Stromal cell of bone marrow (primary cell): ENCODE data around the gene FGGY.
A peak's percentile ranks its signal among the peaks of the same experiment; 100 is the strongest.
"Not testable (repeated sequence)": the region's sequence is repeated elsewhere in the genome, so short reads cannot be mapped to it uniquely, and the experiment has no call there.

Experiments
- DNase-seq: peaks from one replicate; pipeline ENCODE4 v3.0.0-alpha.2; 2012; ENCODE audit warnings: low read depth

FGGY gene

DNA sequence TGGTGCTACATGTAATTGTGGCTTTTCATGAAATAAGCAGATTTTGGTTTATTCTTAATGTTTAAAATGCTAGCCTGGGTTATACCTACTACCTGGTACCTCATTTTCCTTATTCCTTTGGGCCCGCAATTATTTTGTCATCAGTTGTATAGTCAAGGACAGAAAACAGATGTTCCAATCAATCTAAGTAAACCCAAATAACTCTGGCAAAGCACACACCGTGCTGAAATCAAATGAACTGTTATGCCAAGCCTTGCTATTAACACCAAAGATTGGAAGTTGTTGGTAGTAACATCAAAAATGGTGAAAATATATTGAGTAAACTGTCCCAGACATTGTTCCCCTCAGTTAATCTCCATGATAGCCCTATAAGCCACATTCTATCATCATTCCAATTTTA lies 248.9 kb downstream of the FGGY start:
- DNase-seq, result no peak

GRCh38 chr1:59549066-59549837 lies 252.4 kb downstream of the FGGY start:
- DNase-seq, result no peak

DNA sequence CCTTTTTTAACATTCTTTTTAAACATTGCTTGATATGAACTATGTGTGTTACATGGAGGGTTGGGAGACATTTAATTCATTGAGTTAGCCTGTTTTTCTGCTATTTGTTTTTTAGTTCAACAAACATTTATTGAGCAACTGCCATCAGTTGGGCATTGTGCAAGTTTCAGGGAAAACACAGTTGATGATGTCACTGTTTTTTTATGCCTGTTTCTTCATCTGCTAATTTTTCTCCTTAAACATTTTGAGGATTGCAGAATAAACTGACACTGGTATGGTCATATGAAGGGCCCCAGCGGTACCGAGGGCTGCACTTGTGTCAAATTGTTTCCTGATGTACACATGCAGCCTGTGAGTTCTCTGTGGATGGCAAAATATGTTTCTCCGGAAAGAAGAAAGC lies 253.0 kb downstream of the FGGY start:
- peak; percentile 55 for DNase-seq

GRCh38 chr1:59552007-59552406 lies 255.1 kb downstream of the FGGY start:
- no peak for DNase-seq

DNA sequence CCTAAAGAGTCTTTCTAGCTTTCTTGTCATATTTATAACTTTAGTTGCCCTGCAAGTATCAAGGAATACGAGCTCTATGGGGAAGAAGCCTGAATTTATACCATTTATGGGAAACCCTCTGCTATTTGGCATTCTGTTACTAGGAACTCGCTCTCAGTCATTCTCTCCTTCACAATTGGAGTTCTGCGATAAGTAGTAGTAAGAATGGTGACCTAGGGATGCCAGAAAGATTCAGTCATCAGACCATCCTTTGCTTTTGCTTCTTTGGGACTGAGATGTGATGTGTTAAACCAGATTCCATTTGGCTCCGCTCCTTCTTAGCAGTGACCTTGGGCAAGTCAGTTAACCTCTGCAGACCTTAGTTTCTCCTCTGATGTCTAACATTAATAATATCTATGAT lies 256.5 kb downstream of the FGGY start:
- no peak for DNase-seq

DNA sequence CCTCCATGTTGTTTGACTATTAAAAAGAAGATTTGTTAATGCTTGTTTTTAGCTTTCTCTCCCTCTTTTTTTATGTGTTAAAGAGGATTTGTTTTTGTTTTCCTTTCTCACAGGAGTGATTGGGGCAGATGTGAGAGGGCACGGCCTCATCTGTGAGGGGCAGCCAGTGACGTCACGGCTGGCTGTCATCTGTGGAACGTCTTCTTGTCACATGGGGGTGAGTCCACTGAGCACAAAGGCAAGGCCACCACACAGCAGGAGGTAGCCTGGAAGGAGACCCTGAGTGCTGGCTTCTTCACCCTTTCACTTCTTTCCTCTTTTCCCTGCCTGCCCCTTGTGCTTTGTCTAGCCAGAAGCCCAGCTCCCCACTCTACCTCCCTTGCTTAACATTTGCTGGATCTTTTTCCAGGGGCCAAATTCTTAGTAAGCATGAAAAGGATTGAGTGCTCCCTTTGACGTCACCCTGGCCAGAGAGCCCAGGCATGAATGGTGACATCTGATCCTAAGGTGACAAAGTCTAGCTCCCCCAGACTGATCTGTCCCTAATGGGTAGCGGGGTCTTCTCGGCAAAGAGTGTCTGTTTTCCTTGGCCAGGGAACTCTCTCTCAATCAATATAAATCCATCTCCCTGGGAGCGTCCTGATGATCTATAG lies 257.2 kb downstream of the FGGY start:
- no peak for DNase-seq

- no peak for DNase-seq
Observed at GRCh38 chr1:59554752-59555151, 257.9 kb downstream of the FGGY start.

- DNase-seq, result no peak
Observed at GRCh38 chr1:59556398-59556797, 259.5 kb downstream of the FGGY start.

- DNase-seq, result no peak
Observed at GRCh38 chr1:59556802-59557548, 260.1 kb downstream of the FGGY start.

GRCh38 chr1:59557549-59557885 lies 260.6 kb downstream of the FGGY start:
- DNase-seq, result no peak

DNA sequence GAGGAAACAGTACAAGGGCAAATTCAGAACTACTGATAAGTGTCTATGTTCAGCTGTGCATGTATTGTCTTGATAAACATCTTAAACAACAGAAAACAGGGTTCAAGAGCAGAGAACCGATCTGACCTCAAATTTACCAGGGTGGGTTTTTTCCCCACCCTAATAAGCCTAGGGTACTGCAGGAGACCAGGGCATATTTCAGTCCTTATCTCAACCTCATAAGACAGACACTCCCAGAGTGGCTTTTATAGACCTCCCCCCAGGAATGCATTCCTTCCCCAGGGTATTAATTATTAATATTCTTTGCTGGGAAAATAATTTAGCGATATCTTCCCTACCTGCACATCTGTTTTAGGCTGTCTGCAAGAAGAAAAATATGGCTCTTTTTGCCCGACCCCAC lies 261.7 kb downstream of the FGGY start:
- DNase-seq, result not testable (repeated sequence)

- no peak for DNase-seq
Observed at GRCh38 chr1:59560807-59561450, 264.0 kb downstream of the FGGY start.

DNA sequence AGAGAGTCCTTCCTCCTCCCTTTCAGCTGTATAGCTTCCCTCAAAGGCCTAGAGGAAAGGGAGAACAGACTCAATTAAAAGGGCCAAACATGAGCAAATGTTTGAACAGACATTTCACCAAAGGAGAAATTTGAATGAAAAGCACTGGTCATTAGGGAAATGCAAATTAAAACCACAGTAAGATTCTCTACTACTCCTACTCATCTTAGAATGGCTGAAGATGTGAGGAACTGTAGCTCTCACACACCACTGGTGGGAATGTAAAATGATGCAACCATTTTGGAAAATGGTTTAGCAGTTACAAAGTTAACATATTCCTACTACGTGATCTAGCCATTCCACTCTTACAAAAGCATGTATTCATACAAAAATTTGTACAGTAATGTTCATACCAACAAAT lies 264.9 kb downstream of the FGGY start:
- DNase-seq, result no peak

DNA sequence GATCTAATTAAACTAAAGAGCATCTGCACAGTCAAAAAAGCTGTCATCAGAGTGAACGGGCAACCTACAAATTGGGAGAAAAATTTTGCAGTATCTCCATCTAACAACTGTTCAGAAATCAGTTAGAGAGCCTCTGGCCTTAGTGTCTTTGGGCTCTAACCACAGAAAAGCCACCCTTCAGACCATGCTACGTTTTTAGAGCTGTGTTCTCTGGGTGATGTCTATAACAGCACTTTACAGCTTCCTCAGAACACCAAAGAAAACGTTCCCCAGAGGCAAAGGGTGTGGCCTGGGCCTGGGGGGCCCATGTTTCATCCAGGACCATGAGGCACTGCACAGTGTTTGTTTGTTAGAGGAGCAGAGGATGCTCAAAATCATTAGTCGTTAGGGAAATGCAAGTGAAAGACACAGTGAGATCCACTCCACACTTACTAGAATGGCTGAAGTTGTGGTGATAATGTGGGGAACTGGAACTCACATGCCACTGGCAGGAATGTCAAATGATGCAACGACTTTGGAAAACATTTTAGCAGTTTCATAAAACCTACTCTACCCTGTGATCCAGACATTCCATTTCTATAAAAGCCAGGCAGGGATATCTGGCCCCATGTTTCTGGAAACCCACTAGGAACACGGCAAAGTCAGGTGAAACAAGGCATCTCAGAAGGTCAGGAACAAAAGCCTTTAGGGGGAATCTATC lies 267.4 kb downstream of the FGGY start:
- no peak for DNase-seq

DNA sequence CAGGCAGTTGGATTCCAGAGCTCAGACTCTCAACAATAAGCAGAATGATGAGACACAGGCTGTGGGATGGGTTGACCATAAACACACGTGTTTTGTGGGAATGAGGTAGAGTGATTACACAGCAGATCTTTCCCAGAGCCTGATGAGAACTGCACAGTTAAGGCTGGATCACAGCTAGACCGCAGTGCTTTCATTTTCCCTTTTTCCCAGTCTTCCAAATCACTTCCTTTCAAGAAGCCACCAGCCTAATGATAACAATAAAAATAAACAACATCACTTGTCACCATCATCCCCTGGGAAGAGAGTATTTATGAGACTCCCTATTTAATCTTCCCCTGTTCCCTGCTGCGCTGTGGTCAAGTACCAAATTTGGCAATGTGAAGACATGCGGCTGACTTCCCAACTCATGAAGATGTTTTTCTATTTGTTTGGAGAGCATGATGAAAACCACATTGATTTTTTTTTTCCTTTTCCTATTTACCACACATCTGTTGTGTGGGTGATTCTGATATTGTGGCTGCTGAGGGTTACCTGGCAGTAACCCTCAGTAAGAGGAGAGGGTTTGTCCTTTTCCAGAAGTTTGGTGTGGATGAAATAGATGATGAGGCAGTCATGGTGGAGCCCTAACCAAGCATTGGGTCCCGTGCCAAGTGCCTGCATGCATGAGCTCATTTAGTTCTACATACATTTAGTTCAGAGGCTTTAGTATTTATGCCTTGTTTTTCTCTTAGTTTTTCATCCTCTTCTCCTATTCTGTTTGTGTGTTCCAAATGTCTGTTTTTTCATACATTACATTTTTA lies 268.9 kb downstream of the FGGY start:
- DNase-seq, result peak; percentile 81

GRCh38 chr1:59568158-59568935 lies 271.5 kb downstream of the FGGY start:
- DNase-seq, result no peak

- DNase-seq, result no peak
Observed at GRCh38 chr1:59569198-59569597, 272.3 kb downstream of the FGGY start.

- no peak for DNase-seq
Observed at GRCh38 chr1:59570524-59570923, 273.6 kb downstream of the FGGY start.

- DNase-seq, result peak; percentile 81
Observed at GRCh38 chr1:59574085-59574484, 277.2 kb downstream of the FGGY start.

DNA sequence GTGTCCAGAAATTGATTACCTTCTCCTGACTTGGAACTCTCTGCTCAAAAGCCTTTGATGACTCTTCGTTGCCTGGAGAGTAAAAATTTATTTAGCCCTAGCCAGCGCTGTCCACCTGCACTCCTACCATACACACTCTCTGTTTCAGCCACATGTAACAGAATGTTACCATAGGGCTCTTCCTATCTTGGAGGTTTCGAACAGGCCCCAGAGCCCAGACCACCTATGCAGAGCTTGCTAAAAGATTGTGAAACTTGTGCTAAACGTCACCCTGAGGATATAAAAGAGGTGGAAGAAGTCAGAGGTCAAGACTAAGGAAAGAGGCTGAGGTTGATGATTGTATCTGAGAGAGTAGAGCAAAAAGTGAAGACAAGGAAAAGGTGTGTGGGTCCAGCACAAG lies 280.9 kb downstream of the FGGY start:
- DNase-seq, result no peak
